HTERT RPE-1 (cell line): ENCODE data around the gene DEPDC5.

Experiments used
- in situ Hi-C: fragments of 300-500 bp; cut with MboI; formaldehyde crosslinking; loops from 4 replicates; pipeline ENCODE4 v1.14.3; 2020; ENCODE audit warnings: low sequenced_read_pairs

DEPDC5 gene

DNA sequence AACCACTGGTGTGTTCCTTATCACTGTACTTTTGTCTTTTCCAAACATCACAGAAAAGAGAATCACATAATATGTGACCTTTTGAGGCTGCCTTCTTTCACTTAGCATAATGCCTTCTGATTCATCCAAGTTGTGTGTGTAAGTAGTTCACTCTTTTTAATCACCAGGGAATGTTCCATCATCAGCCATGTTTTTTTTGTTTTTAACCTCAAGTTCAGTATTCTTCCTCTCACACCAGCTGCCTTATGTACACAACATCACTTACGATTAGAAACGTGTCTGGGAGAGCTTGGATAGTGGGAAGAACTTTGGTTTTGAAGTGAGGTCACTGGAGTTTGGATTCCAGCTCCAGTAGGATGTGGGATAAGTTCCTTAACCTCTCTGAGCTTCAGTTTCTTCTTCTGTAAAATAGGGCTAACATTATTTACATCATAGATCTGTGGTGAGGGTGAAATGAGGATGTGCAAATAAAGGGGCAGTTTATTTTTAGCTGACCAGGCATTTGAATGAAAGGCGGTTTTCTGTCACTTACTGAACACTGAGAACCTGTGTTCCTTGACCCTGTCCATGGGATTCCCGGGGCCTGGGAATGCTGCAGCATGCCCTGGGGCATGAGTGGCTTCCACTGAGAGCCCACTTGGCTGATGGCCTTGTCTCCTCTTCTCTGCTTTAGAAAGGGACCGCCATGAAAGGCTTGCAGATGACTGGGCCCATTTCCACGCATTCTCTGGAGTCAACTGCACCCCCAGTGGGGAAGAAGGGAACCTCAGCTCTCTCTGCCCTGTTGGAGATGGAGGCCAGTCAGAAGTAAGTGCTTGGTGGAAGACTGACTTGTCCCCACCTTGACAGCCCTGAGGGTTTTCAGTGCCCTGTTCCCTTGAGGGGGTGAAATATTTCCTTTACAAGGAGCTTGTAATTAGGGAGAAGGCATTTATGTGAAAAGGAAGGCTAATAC, 92.6 kb downstream of the DEPDC5 start:
- in situ Hi-C loops = no loop called here

DNA sequence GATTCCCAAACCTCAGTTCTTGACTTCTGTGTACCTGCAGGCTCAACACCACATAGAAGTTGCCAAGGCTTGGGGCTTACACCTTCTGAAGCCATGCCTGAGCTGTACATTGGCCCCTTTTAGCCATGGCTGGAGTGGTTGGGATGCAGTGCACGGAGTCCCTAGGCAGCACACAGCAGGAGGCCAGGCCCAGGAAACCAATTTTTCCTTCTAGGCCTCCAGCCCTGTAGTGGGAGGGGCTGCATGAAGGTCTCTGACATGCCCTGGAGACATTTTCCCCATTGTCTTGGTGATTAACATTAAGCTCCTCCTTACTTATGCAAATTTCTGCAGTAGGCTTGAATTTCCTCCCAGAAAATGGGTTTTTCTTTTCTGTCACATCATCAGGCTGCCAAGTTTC, 94.6 kb downstream of the DEPDC5 start:
- in situ Hi-C loops = no loop called here

DNA sequence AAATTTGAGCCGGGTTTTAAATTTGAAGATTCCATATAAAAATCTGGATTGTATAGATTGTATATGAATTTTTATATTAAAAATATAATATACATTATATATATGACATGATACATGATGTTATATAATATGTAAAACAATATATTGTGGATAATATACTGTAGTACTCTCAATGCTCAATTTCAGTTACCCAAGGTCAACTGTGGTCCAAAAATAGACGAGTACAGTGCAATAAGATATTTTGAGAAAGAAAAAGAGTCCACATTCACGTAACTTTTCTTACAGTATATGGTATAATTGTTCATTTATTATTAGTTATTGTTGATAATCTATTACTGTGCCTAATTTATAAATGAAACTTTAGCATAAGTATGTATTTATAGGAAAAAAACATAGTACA, 96.3 kb downstream of the DEPDC5 start:
- in situ Hi-C loops = no loop called here

DNA sequence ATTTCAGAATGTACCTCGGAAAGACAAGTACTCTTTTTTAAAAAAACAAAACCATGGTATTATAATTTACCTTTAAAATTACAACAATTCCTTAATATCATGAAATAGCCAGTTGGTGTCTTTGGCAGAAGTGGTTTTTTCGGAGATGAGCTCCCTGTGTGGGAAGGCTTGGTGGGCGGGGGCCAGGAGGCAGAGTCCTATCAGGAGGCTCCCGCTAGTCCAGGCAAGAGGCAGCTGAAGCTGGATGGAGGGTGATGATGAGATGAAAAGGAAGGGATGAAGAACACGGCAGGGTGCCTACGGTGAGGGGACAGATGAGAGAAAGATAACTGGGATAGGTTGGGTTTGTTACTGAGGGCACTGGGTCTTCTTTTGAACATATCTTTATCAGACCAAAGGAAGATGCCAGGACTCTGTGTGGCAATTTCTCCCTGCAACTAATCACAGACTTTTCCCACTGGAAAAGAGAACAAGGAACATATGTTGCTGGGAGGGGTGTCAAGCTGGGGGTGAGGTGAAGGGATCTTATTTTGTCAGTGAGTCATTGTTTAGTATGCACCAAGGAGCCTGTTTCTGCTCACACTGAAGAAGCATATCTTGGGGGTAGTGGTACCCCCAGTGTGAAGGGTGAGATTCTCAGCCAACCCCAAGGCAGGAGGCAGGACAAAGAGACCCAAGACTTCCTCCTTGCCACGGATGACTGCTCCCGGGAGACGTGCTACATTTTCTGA, 99.0 kb downstream of the DEPDC5 start:
- in situ Hi-C loops = no loop called here

DNA sequence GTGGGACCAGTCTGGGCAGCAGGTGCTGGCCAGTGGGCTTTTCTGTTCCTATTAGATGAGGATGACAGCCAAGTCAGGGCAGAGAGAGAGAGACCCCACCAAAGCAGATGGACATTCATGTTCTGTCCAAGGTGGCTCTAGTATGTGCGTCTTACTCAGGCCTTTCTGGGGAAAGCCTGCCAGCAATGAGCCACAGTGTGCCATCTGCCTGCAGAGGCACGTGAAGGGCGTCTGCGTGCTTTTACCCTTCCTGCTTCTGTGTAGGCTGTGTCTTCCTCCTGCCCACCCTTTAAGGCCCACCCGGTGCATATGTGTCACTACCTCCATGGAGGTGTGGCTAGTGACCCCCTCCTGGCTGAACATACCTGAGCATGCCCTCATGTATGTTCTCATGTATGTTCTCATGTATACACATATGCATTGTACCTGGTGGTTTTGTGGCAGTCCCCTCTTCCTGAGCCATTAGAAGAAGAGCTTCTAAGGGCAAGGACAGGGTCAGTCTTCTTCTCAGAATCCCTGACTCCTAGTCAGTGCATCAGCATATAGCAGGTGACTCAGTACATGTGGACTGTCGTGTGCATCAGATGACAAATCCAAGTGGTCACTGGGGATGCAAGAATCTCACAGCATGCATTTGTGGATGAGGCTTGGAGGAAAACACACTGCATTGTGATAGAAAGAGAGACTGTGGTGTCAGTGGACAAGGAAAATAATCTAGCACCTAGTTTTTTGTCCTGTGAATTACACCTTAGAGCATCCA, 100.1 kb downstream of the DEPDC5 start:
- in situ Hi-C loops = no loop called here

DNA sequence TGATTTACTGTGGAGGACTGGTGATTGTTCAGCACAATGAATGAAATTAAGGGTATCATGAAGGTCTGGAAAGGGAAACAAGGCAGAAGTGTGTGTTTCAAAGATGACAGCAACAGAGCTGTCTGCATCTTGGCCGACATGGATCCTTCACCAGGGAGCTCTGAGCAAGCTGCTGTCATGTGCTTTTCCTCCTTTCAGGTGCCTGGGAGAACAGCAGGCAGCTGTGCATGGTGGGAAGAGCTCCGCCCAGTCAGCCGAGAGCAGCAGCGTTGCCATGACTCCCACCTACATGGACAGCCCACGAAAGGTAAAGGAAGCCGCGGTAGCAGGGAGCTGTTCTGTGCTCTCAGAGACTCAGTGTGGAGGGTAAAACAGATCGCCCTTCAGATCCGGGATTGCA, 103.4 kb downstream of the DEPDC5 start:
- in situ Hi-C loops = no loop called here

DNA sequence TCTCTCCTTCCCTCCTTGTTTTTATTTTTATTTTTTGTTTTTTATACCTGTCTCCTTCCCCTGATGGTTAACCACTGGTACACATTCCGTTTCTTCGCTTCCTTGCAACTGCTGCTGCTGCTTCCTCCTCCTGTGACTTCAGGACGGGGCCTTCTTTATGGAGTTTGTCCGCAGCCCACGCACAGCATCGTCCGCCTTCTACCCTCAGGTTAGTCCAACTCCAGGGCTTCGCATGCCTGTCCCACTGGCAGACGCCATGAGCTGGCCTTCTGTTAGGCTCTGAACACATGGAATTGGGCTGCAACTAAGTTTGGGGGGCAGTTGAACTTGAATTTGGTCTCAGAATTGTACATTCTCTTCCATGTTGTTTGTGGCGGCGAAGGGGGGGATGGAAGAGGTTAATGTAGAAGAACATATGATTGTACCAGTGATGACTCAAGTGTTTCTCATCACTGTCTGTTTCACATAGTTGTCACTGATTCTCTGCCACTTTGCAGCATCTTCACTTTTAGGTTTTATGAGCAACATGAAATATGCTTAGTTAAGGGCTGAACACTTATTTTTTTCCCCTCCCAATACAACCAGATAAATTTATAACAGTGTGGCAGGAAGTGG, 107.5 kb downstream of the DEPDC5 start:
- in situ Hi-C loops = no loop called here

DNA sequence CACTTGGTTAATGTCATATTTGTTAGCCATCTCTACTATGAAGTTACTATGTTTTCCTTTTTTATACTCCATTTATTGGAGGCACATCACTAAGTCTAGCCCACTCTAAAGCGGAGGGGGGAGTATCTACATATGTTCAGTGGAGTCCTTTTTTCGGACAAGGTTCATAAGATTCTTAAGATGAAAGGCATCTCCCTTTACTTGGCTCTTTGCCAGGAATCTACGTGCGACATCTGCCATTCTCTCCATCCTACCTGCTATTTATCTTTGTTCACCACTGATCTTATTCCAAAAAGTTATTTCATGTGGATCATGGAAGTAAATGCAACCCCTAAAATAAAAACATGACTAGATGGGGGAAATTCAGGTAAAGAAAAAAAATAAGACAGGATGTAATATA, 113.1 kb downstream of the DEPDC5 start:
- in situ Hi-C loops = no loop called here

DNA sequence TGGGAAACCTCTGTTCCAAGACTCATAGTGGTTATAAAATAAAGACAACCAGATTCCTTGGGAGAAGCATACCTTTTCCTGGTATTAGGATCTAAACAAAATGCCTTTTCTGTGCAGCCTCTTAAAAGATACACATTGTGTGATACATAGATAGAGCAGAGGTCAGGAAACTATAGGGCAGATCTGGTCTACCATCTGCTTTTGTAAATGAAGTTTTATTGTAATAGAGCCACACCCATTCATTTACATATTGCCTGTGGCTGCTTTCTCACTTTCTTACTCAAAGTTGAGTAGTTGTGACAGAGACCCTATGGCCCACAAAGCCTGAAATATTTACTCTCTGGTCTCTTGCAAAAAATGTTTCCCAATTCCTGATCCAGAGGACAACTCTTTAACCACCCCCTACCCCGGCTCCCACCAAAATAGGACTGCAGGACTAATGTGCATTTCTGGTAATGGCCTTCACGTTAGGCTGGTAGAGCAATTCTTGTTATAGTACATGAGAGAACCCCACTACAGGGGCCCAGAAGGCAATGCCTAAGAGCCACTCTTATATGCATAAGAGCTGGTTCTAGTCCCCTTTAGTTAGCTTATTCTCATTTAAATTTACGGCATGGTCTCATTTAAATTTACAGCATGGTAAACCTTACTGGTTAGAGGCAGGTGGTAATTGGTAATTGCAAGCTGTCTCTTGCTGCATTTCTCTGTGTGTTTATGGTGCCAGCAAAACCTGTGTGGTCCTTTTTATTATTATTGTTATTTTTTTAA, 113.8 kb downstream of the DEPDC5 start:
- in situ Hi-C loops = no loop called here

DNA sequence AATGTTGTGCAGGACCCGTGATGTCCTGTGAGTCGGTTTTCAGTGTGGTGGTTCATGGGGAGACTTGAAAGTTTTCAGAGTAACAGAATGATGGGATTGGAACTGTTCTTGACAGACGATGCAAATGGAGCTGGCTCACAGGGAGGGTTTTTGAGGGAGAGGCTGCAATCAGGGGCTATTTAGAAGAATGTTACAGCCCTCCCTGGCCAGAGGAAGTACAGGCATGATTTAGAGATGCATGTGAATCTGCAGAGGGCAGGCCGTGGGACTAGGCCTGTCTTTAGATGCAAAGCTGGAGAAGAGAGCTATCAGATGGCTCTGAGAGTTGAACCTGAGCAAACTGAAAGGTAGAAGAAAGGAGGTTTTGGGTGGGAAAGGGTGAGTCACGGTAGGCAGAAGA, 115.9 kb downstream of the DEPDC5 start:
- in situ Hi-C loops = no loop called here

DNA sequence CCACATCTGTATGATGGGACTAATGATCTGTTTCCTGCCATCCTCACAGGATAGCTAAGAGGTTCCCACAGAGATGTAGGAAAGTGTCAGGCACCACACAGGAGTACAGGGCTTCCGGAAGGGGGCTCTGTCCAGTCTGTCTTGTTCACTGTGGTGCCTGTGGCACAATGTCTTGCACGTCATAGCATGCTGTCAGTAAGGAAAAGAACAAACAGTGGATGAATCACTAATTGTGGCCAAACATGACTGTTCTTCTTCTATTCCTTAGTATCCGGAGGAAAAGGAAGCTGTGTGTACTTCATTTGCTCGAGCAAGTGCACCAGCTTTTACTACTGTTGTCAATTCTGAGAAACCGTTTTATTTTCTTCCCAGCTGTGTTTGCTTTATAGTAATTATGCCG, 117.1 kb downstream of the DEPDC5 start:
- in situ Hi-C loops = no loop called here

DNA sequence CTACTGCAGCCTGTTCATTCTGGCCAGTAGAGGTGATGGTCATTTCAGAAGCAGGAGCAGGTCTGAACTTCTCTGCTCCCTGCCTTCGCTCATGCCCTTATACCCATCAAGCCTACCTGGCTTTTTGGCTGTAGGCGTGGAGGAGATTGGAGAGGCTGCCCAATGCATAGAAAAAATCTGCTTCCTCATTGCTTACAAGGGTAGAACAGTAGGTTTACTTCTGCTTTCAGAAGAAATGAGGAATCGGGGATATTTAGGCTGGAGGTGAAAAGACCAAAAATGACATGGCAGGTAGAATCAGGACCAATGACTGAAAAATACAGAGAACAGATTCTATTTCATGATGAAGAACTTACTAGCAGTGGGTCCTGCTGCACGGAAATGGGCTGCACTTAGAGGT, 117.7 kb downstream of the DEPDC5 start:
- in situ Hi-C loops = no loop called here

DNA sequence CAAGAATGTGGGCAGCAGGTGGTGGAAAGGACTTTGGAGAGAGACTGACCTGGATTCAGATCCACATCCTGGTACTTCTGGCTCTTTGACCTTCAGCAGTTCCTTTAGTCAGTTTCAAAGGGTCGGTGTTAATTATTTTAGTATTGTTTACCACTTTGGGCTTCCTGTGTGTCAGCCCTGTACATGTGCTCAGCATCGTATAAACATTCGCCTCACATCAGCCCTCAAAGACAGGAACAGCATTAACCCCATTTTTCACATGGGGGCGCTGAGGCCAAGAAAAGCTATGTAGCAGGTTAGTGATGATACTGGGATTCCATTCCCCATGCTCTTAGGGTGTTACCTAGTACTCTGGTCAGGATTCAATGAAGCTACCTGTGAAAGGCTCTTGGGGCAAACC, 118.4 kb downstream of the DEPDC5 start:
- in situ Hi-C loops = no loop called here

DNA sequence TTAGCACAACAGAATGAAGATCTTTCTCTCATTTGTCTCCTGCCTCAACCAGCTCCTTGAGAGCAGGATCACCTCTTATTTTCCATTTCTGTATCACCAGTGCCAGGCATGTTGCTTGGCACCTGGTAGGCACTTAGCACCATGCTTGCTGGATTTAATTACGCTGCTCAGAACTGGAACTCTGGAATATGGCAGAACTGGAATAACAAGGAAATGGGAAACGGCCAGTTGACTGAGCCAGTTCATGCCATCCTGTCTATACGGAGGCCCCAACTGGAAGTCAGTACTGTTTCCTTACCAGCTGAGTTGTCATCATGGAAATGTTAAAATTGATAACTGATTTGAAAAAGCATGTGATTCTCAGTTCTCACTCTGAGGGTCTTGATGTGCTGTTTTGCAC, 121.0 kb downstream of the DEPDC5 start:
- in situ Hi-C loops = no loop called here

DNA sequence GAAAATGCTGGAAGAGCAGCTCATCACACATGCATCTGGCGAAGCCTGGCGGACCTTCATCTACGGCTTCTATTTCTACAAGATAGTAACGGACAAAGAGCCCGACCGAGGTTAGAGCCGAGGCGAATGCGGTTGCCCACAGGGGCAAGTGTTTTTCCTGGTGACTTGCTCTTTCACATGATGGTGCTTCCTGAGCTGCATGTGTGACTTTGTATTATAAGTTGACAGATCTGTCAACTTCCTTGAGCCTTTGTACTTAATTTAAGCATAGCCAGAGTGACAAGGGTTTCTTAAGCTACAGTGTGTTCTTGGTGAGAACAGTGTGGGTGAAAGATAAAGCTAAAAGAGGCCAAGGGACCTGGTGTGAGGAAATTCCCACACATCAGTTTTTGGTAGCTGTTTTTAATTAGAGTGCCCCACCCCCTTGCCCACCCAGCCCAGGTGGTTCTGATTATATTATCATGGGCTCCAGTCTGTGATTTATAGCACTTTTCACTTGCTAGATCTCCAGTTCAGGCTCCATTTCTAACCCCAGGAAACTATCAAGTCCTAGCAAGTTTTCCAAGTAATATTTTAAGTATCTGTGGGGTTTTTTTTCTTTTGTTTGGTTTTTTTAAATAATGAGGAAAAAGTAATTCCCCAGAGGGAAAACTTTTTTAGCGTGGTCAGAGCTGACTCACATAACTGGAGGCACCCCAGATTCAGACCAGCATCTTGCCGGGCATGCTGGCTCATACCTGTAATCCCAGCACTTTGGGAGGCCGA, 122.5 kb downstream of the DEPDC5 start:
- in situ Hi-C loops = no loop called here

DNA sequence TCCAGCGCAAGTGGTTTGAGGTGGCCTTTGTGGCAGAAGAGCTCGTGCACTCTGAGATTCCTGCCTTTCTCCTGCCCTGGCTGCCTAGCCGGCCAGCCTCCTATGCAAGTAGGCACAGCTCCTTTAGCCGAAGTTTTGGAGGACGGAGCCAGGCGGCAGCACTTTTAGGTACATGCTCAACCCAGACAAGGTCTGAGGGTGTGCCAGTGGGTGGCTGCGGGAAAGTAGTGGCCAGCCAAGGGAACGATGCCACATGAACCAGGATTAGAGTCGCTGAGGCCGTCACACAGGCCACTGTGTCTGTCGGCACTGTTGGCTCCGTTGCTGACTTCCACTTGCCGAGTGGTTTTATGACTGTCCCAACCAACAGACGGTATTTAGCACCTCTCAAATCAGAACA, 125.8 kb downstream of the DEPDC5 start:
- in situ Hi-C loops = no loop called here

DNA sequence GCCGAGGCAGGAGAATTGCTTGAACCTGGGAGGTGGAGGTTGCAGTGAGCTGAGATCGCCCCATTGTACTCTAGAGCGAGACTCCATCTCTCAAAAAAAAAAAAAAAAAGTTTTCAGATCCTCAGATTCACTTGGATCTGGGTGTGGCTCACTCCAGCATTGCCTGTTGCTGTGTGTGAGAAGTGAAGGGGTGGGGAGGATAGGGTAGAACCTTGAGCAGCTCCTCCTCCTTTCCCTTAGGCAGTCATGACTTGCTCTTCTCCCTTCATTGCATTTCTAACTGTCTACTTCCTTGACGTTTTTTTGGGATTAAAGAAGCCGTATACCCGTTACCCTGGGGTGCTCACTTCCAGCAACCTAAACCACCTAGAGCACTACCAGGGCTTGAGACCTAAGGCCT, 127.4 kb downstream of the DEPDC5 start:
- in situ Hi-C loops = no loop called here

DNA sequence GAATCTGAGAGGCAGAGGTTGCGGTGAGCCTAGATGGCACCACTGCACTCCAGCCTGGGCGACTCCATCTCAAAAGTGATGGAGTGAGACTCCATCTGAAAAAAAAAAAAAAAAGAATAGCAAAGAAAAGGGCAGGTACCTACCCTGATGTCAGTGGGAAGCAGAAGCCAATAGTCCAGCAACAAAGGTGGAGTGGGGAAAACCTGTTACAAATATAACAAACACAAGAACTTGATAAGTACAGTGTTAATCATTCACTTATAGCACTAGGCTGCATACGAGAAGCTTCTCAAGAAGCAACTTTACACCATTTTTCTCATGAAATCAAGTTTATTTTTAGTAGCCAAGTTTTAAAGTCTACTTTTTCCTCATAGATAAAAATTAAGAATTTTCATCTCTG, 128.0 kb downstream of the DEPDC5 start:
- in situ Hi-C loops = no loop called here

DNA sequence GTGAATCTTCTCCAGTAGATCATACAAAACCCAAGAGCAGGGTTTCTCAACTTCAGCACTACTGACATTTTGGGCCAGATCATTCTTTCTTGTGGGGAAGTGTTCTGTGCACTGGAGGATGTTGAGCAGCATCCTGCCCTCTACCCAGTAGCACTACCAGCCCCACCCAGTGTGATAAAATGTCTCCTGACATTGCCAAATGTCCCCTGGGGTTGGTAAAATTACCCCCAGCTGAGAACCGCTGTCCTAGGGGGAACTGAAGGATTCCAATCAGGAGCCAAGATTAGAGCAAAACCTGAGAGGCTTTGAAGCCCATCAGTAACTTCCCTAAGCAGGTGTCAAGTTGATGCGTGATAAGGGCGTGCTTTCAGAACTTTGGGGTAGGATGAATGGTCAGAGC, 129.2 kb downstream of the DEPDC5 start:
- in situ Hi-C loops = no loop called here

DNA sequence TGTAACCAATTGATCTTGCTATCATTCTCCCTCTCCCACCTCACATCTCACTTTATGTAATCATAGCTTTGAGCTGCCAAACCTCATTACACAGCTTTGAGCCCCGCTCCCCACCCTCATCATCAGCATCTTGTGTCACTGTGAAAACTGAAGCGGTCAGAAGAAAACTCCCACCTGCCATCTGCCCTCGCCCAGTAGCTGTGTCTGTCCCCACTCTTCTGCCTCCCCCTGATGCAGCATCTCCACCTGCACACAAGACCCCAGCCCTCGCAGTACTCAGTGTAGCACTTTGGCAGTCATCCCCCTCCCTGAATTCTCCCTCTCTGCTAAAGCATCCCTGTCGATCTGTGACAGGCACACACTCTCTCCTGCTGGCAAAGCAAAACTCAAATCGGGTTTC, 130.2 kb downstream of the DEPDC5 start:
- in situ Hi-C loops = no loop called here
